Measurements from ENCODE around the gene DUSP5.

DNA sequence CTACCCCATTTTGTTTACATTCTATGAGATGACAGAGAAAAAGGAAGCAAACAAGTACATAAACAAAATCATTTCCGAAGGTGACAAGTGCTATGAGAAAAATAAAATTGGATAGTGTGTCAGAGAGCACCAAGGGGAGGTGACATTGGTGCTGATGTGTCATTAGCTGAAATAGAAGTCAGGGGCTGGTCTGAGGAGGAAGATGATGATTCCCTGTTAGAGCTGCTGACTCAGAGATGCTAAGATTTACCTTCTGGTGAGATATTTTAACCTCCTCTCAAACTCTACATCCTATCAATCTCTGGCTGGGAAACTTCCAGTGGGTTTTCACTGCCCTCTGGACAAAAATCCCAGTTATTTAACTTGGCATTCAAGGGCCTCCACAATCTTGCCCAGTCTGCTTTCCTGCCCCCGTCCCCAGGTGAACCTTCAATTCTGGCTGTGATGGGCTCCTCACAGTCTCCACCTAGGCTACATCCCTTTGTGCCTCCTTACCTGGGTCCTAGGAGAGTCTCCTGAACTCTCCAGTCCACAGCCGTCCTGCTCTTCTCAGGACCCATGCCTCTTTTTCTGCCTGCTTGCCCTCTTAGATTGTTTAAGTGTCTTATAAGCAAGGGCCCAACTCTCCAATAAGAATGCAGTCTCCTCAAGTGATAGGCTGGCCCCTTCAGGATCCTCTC, 26.6 kb downstream of the DUSP5 start:
- TF ChIP-seq, protein P1, sequence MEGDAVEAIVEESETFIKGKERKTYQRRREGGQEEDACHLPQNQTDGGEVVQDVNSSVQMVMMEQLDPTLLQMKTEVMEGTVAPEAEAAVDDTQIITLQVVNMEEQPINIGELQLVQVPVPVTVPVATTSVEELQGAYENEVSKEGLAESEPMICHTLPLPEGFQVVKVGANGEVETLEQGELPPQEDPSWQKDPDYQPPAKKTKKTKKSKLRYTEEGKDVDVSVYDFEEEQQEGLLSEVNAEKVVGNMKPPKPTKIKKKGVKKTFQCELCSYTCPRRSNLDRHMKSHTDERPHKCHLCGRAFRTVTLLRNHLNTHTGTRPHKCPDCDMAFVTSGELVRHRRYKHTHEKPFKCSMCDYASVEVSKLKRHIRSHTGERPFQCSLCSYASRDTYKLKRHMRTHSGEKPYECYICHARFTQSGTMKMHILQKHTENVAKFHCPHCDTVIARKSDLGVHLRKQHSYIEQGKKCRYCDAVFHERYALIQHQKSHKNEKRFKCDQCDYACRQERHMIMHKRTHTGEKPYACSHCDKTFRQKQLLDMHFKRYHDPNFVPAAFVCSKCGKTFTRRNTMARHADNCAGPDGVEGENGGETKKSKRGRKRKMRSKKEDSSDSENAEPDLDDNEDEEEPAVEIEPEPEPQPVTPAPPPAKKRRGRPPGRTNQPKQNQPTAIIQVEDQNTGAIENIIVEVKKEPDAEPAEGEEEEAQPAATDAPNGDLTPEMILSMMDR (IDR thresholded peaks at IDR 0.05) = no peak
- no peak for TF ChIP-seq POLR2A (IDR thresholded peaks at IDR 0.05)

Data from Peyer's patch (tissue), 4 donors.